Fibroblast of gingiva (primary cell): Measurements from ENCODE around the gene SAG.

Source experiments
- DNase-seq: peaks from one replicate; pipeline ENCODE4 v3.0.0-alpha.2; 2011; ENCODE audit warnings: low read depth

Gene SAG

DNA sequence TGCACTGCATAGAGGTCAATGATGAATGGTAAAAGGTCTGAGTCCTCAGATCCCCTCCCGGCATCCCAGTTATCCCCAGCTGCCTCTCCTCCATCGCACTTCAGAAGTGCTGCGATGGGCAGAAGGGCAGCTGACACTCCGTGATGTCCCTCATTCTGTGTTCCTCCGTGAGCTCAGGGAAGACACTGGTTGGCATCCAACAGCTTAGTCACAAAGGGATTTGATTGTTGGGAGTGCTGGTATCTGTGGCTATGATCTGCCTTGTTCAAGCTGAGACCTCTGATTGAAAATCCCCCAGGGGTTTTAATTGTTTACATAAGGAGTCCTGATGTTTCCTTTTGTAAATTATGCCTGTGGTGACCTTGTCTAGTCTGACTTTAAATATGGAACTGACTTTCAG lies 19.0 kb upstream of the SAG start:
- no peak for DNase-seq

GRCh38 chr2:233289648-233290047 lies 18.0 kb upstream of the SAG start:
- DNase-seq: no peak

DNA sequence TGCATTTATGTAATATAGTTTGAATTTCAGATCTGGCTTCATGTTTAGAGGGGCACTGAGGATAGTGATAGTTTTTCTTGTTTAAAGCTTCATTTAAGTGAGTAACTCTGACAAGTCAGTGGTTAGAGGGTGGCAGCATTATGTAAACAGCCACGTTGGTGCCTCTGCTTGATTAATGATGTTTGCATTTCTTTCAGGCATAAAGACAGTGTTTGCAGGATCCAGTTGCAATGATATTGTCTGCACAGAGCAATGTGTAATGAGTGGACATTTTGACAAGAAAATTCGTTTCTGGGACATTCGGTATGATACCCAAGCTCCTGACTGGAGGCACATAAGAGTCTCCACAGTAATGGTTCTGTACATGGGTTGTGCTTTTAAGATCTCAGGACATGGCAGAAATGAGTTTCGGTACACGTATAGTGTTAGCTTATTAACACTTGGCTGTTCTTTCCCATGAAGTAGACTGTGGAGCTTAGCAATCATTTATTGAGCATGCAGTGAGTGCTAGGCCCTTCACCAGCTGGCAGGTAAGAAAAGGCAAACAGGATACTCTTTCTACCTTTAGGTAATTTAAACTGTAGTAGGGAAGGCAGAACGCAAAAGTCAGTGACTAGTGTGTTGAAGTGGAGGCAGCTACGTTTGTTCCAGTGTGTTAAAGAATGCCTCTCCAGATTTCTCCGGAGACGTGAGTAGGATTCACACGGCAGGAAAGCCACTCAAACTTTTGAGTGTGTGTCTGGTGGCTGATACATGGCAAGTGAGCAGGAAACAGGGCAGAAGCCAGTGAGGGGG lies 17.4 kb upstream of the SAG start:
- DNase-seq: no peak

- DNase-seq: no peak
These were observed 11.7 kb upstream of the SAG start for GRCh38 chr2:233295891-233296290.

- DNase-seq: no peak
These were observed 10.5 kb upstream of the SAG start for GRCh38 chr2:233297076-233297475.

- no peak for DNase-seq
These were observed 7.2 kb upstream of the SAG start for GRCh38 chr2:233300401-233300800.

DNA sequence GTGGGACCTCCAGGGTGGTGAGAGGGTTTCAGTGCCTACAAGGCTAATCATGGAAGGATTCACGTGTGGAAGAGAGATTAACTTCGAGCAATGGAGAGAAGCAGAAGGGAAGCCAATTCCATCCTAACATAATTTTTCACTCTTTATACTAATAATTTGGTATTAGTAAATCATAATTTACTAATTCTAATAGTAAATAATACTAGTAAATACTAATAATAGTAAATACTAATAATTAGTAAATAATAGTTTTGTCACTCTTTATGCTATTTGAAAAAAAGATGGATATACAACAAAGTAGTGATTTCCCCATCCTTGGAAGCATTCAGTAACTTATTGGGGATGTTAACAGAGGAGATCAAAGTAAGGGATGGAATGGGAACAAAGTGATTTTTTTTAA lies 6.4 kb upstream of the SAG start:
- DNase-seq: no peak

- no peak for DNase-seq
These were observed 5.8 kb upstream of the SAG start for GRCh38 chr2:233301811-233302210.

DNA sequence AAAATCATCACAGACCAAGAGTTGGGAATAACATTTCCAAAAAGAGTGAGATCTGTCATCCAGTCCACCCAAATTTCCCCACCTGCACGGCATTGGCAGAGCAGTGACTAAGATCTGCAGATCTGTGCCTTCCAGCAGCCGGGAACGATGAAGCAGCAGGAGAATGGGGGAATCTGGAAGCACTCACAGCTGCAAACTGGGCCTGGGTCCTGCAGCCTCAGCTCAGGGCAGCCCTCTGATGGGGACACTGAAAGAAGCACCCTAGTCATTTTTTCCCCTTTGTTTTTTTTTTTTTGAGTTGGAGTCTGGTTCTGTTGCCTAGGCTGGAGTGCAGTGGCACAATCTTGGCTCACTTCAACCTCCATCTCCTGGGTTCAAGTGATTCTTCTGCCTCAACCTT lies 4.4 kb upstream of the SAG start:
- DNase-seq: no peak

GRCh38 chr2:233311241-233311926 lies 3.8 kb downstream of the SAG start:
- no peak for DNase-seq

DNA sequence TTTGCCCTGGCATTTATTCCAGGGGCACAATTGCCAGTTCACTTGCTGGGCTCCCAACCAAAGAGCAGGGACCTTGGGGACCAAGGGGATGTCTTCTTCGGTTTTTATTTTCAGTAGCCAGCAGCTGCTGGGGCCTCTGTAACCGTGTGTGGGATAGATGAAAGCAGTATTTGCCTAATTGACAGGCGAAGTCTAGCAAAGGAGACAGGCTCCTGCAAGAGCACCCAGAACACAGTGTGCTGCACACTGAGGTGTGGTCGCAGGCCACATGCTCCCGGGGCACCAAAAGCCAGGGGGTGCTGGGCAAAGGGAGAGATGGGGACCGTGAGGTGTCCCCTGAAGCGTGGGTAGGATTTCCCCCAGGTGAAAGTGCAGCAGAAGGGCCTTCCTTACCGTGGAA lies 5.3 kb downstream of the SAG start:
- DNase-seq: no peak

DNA sequence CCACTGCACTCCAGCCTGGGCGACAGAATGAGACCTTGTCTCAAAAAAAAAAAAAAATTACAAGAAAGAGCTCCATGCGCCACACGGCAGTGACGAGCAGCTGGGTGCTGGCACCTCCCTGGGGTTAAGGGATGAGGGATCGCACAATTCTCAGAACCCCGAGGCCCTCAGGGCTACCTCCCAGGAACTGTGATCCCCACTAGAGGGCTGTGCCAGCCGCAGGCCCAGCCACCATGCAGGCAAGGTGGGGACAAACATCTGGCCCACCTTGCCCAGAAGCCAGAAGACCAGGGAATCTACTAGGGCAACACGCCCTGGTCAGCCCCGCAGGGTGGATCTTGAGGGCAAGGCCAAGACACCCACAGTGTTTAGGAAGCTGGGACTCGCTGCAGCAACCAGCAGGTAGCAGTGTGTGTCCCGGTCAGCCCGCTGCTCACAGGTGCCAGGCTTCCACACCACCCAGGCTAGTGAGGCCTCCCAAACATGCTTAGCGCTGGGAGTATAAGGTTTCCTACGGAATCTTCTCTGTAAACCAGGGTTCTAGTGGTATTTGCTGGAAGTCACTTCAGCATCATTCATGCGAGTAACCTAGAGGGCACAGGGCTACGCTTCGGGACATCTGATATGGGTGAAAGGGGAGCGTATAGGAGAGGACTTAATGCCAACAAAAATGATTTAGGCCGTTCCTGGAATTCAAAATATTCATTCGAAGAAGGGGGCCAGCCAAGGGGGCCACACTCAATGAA lies 6.7 kb downstream of the SAG start:
- no peak for DNase-seq

DNA sequence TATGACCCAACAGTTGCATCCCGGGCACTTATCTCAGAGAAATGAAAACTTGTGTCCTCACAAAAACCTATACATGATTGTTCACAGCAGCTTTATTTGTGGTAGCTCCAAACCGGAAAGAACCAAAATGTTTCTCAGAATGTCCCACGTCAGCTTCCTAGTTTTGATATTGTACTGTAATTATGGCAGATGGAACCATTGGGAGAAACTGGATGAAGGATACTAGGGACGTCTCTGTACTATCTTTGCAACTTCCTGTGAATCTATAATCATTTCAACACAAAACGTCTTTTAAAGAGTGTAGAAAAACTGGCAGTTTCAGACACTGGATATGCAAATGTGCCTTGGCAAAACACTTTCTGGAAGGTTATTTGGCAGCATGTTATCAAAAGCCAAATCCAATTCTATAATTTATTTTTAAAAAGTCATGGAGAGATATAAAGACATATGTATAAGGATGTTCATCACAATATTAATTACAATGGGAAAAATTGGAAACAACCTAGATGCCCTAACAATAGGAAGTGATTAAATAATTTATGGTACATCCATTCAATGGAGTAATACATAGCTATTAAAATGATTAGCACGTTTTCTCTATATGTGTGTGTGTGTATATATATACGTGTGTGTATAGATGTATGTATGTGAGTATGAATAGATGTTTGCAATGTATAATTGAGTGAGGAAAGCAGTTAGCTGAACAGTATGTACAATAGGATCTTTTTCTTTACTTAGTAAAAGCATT lies 9.8 kb downstream of the SAG start:
- DNase-seq: no peak

DNA sequence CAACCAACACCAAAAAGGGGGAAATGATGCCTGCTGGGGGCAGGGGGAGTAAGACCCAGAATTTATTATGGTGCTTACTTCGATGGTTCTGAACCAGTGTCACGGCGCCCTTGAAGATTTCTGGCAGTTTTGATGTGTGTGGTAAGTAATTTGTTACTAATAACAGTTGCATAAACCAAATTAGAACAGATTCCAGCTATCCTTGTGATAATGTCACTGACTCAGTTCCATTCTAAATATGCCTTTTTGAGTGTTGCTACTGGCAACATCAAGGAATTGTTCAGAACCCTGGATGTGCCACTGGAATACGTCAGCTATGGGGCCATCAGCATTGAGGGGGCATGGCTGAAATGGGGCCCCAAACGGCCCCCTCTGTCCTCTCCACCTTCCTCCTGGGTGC lies 11.6 kb downstream of the SAG start:
- no peak for DNase-seq

GRCh38 chr2:233320470-233320869 lies 12.9 kb downstream of the SAG start:
- DNase-seq: no peak

GRCh38 chr2:233321166-233321565 lies 13.6 kb downstream of the SAG start:
- no peak for DNase-seq

DNA sequence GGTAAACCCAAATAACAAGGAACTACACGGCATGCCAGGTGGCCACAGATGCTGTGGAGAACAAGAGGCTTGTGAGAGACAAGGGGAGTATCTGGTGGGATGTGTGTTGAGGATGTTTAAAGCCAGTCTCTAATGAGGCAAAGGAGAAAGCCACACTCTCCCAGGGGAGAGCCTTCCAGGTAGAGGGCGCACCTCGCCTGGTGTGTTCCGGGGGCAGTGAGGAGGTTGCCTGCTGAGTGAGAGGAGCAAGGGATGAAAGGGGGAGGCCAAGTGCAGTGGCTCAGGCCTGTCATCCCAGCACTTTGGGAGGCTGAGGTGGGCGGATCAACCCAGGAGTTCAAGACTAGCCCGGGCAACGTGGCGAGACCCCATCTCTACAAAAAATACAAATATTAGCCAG lies 16.2 kb downstream of the SAG start:
- DNase-seq: no peak

GRCh38 chr2:233325256-233325655 lies 17.6 kb downstream of the SAG start:
- DNase-seq: no peak

DNA sequence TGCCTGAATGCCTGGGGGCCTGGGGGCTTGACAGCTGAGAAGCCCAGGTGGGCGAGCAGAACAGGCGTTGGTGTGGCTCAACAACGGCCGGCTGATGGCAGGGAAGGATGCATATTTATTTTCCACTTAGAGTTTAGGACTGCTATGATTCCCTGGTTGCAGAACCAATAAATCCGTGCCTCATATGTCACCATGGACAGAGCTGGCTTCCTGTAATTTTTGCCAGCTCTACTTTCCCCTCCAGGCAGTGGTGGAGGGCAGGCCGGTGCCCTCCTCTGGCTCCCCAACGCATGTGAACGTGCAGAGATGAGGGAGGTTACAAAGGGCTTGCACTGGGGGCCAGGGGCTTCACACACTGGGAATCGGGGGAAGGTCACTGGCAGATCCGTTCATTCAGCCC lies 18.2 kb downstream of the SAG start:
- DNase-seq: no peak

- DNase-seq: no peak
These were observed 18.9 kb downstream of the SAG start for GRCh38 chr2:233326500-233326899.

- no peak for DNase-seq
These were observed 21.3 kb downstream of the SAG start for GRCh38 chr2:233328922-233329321.

DNA sequence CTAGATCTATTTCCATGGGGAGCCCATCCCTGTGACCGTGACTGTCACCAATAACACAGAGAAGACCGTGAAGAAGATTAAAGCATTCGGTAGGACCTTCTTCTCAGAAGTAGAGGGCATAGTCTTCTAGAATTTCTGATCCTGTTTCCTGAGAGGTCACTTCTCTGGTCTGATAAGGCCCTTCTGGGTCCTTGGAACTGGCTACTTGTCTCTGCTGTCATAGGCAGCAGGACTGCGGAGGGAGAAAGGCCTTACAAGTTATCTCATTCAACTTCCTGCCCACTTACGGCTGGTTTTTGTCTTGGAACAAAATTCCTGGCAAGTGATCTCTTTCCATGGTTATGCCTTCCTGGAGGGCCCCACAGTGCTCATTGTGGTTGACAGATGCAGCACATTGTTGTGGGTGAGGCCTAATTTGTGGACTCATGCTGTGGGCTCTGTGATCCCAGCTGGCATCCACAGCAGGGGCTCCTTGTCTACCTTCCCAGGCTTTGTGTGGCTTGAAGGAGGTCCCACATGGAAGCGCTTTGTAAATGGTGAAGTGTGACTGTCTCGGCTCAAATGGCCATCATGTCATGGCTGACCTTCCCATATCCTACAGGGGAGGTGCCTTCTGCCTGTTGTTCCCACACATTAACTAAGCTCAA lies 22.0 kb downstream of the SAG start:
- DNase-seq: no peak
